ENCODE data around the gene KCNJ16.
A peak's percentile ranks its signal among the peaks of the same experiment; 100 is the strongest.
"Not testable (repeated sequence)": the region's sequence is repeated elsewhere in the genome, so short reads cannot be mapped to it uniquely, and the experiment has no call there.

KCNJ16 gene

GRCh38 chr17:70074956-70075355 lies at the start of gene KCNJ16:
Gene KCNJ16, plus strand, starts transcription at chr17:70075225. Its CDS starts 56,863 bp downstream, at chr17:70132088.
- no peak for DNase-seq (ENCODE audit: insufficient read length, low spot score)
- no peak for TF ChIP-seq POLR2A (IDR thresholded peaks at IDR 0.05; ENCODE audit: low read depth, low read length)
- FAIRE-seq = no peak

- FAIRE-seq = no peak
Observed at GRCh38 chr17:70028397-70028796, 46.6 kb upstream of the KCNJ16 start.

GRCh38 chr17:70028978-70029767 lies 45.9 kb upstream of the KCNJ16 start:
- no peak for TF ChIP-seq POLR2A (IDR thresholded peaks at IDR 0.05; ENCODE audit: low read depth, low read length)
- FAIRE-seq (no peak), DNase-seq (ENCODE audit: insufficient read length, low spot score) (no peak)

More at GRCh38 chr17:70028397-70028796, 46.6 kb upstream of the KCNJ16 start:
- TF ChIP-seq POLR2A (IDR thresholded peaks at IDR 0.05; ENCODE audit: low read depth, low read length) = no peak
- no peak for DNase-seq (ENCODE audit: insufficient read length, low spot score)

GRCh38 chr17:70030371-70030770 lies 44.7 kb upstream of the KCNJ16 start:
- FAIRE-seq (no peak), DNase-seq (ENCODE audit: insufficient read length, low spot score) (no peak)
- no peak for TF ChIP-seq POLR2A (IDR thresholded peaks at IDR 0.05; ENCODE audit: low read depth, low read length)

DNA sequence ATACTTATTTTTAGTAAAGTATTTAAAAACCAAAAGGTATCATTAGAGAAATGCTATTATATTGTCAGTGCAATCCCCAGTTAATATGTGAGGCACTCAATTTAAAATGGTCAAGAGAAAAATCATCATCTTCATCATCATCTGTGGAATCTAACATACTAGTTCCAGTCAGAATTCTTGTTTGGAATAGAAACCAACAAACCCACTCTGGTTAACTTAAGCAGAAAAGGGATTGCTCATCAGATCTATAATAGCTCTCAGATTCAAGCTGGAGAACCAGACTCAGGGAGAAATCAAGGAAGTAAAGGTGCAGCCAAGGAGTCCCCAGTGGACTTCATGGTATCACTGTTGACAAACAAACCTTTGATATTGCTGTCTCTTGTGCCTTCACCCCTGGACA lies 43.7 kb upstream of the KCNJ16 start:
- no peak for TF ChIP-seq POLR2A (IDR thresholded peaks at IDR 0.05; ENCODE audit: low read depth, low read length)
- FAIRE-seq (no peak), DNase-seq (ENCODE audit: insufficient read length, low spot score) (no peak)

GRCh38 chr17:70033165-70033564 lies 41.9 kb upstream of the KCNJ16 start:
- no peak for TF ChIP-seq POLR2A (IDR thresholded peaks at IDR 0.05; ENCODE audit: low read depth, low read length)

GRCh38 chr17:70034158-70034557 lies 40.9 kb upstream of the KCNJ16 start:
- peak; percentile 65 for FAIRE-seq
- TF ChIP-seq POLR2A (IDR thresholded peaks at IDR 0.05; ENCODE audit: low read depth, low read length) = no peak

More at GRCh38 chr17:70033165-70033564, 41.9 kb upstream of the KCNJ16 start:
- FAIRE-seq = no peak
- no peak for DNase-seq (ENCODE audit: insufficient read length, low spot score)

DNA sequence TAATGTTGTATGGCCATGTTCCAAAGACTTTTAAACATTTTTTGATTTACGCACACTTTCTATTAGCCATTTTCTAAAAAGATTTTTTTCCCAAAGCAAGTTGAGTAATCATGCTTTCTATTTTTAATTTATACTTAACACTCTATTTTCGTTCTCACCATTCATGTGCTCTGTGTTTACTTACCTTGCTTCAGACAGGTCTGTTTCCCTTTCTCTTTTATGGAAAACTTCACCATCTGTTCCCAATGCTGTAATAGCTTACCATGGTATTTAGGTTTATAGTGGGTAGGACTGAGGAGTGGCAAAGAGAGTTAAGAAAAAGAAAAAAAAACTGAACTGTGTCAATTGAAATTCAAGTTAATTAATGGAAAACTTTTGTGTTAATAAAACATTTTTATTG lies 37.5 kb upstream of the KCNJ16 start:
- TF ChIP-seq POLR2A (IDR thresholded peaks at IDR 0.05; ENCODE audit: low read depth, low read length) = no peak
- DNase-seq (ENCODE audit: insufficient read length, low spot score) (no peak), FAIRE-seq (no peak)

More at GRCh38 chr17:70034158-70034557, 40.9 kb upstream of the KCNJ16 start:
- DNase-seq (ENCODE audit: insufficient read length, low spot score) = no peak

- TF ChIP-seq POLR2A (IDR thresholded peaks at IDR 0.05; ENCODE audit: low read depth, low read length) = no peak
- FAIRE-seq (peak; percentile 23), DNase-seq (ENCODE audit: insufficient read length, low spot score) (no peak)
Observed at GRCh38 chr17:70040336-70040735, 34.7 kb upstream of the KCNJ16 start.

DNA sequence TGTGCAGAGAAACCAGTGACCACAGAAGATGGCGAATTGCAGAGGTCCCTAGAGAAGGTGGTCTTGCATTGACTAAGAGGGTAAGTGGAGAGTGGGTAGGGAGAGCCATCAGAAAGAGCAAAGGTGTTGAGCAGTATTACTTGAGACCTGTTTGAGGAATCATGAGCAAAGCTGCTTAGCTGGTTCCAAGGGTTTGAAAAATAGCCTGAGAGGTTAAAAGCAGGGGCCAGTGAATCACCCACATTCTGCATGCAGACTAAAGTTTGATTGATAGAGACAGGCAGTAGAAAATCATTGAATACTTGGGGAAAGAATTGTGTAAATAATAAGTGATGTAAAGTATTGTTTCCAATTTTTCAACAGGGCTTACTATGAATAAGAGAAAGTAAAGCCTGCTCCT lies 34.0 kb upstream of the KCNJ16 start:
- no peak for FAIRE-seq
- DNase-seq (ENCODE audit: insufficient read length, low spot score) = no peak
- no peak for TF ChIP-seq POLR2A (IDR thresholded peaks at IDR 0.05; ENCODE audit: low read depth, low read length)

DNA sequence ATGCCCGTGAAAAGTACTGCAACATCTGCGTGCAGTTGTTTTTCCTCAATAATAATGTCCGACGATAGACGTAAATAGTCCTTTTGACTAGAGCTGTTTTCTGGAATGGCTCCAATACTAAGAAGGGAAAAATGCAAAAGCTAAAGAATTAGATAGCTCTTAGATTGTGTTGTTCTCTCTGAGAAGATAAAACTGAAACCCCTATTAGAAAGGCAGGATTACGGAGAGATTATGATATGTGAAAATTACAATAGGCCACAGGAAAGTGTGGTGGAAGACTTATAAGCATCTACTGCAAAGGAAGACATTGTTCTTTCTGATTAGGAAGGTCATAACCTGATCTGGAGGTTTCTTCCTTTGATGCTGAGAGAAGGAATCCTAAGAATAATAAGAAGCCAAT lies 33.5 kb upstream of the KCNJ16 start:
- no peak for FAIRE-seq

DNA sequence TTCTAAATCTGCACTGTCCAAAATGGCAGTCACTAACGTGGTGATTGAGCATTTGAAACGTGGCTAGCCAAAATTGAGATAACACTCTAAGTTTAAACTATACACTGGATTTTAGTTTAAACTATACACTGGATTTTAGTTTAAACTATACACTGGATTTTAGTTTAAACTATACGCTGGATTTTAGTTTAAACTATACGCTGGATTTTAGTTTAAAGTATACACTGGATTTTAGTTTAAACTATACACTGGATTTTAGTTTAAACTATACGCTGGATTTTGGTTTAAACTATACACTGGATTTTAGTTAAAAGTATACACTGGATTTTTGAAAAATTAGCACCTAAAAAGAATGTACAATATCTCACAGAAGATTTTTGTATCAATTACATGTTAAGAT lies 29.2 kb upstream of the KCNJ16 start:
- FAIRE-seq; DNase-seq (ENCODE audit: insufficient read length, low spot score): not testable (repeated sequence)

More for the DNA sequence above, 33.5 kb upstream of the KCNJ16 start:
- no peak for TF ChIP-seq POLR2A (IDR thresholded peaks at IDR 0.05; ENCODE audit: low read depth, low read length)
- DNase-seq (ENCODE audit: insufficient read length, low spot score) = no peak

- FAIRE-seq = no peak
- TF ChIP-seq POLR2A (IDR thresholded peaks at IDR 0.05; ENCODE audit: low read depth, low read length) = no peak
- DNase-seq (ENCODE audit: insufficient read length, low spot score) = no peak
Observed at GRCh38 chr17:70047619-70048419, 27.2 kb upstream of the KCNJ16 start.

DNA sequence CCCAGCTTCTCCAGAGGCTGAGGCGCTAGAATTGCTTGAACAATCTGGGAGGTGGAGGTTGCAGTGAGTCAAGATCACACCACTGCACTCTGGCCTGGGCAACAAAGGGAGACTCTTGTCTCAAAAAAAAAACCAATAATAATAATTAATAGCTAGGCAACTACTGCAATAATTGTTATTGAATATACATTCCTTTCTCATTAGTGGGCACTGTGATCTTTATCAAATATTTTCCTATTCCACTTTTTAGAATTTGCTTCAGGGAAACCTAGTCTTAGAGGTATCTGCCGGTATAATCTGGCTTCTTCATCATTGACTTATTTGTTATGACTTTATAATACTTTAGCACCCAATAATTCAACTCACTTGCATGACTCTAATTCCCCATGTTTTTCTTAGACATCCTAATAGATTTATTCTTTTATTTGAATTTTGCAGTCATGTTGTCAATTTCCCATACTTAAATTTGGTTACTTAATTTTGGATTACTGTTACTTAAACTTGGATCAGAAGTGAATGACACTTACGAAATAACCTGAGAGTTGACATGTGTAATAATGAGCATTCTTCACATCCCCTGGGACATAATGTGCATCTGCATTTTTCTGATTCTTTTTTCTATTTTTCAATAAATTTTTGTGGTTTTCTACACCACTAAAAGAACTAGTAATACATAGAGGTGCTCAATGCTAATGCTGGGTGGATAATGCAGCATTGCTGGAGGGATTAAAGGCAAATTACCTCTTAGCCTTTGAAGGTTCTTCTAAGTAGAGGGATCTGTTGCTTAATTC lies 25.0 kb upstream of the KCNJ16 start:
- FAIRE-seq = no peak
- no peak for DNase-seq (ENCODE audit: insufficient read length, low spot score)
- no peak for TF ChIP-seq POLR2A (IDR thresholded peaks at IDR 0.05; ENCODE audit: low read depth, low read length)

Data from H54 (cell line).